Rectal smooth muscle tissue (tissue), 1 donor: ENCODE data around the gene ZFHX3.
"Not testable (repeated sequence)": the region's sequence is repeated elsewhere in the genome, so short reads cannot be mapped to it uniquely, and the experiment has no call there.

Experiments used
- H3K27ac ChIP-seq: one replicate; pipeline ENCODE4 v1.7.0; 2013; ENCODE audit warnings: low read depth, low read length, inconsistent platforms
- H3K27me3 ChIP-seq: one replicate; pipeline ENCODE4 v1.7.0; 2013; ENCODE audit warnings: low read length; ENCODE audit not compliant: control insufficient read depth, insufficient read depth
- H3K36me3 ChIP-seq: one replicate; pipeline ENCODE4 v1.7.0; 2013; ENCODE audit warnings: low read length; ENCODE audit not compliant: control insufficient read depth, insufficient read depth
- H3K4me1 ChIP-seq: one replicate; pipeline ENCODE4 v1.7.0; 2013; ENCODE audit warnings: low read length; ENCODE audit not compliant: control insufficient read depth, insufficient read depth
- H3K4me3 ChIP-seq: one replicate; pipeline ENCODE4 v1.7.0; 2013; ENCODE audit warnings: low read length
- H3K9ac ChIP-seq: one replicate; pipeline ENCODE4 v1.7.0; 2013; ENCODE audit warnings: low read length

The ZFHX3 gene

DNA sequence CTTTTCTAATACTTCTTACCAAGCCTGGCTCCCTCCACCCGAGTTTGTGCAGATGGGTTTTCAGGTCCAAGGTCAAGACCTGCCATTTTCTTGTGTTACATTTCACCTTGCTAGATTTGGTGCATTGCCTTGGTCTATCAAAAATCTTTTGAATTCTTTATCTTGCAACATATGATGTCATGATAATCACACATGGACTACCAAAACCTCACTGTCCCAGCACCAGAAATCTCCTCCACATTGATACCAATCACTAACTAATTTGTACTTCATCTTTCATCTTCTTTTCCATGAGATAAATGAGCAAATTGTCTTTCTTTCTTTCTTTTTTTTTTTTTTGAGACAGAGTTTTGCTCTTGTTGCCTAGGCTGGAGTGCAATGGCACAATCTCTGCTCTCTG lies 33.0 kb upstream of the ZFHX3 start:
- Histone ChIP-seq H3K9ac (no peak overlapping the region), H3K4me1 (no peaks in the 10 kb centered on the region), H3K27ac (no peak overlapping the region), H3K27me3 (no peaks in the 10 kb centered on the region), H3K36me3 (no peaks in the 10 kb centered on the region), H3K4me3 (no peak overlapping the region)

DNA sequence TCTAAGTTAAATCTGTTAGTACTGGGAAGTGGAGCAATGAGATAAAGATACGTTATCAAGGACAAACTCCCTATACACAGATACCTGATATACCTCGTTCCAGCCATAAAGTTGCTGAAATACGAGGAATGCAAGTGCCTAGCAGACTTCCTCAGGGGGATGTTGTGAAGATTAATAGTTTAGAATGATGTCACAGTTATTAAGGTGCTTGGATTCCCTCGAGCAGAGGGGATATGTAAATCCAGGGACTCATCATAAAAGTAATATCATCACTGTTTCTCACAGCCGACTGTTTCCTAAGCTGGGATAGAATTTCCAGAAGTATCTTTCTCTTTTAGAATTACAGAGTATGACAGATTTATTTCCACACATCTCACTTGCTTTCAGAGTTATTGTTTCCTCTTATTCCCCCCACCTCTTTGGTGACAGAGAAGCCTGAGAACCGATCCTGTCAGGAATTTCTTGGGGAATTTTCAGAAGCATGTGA lies 28.4 kb upstream of the ZFHX3 start:
- Histone ChIP-seq H3K4me3 (no peak overlapping the region), H3K27me3 (no peaks in the 10 kb centered on the region), H3K36me3 (no peaks in the 10 kb centered on the region), H3K9ac (no peak overlapping the region), H3K4me1 (no peaks in the 10 kb centered on the region), H3K27ac (no peak overlapping the region)

DNA sequence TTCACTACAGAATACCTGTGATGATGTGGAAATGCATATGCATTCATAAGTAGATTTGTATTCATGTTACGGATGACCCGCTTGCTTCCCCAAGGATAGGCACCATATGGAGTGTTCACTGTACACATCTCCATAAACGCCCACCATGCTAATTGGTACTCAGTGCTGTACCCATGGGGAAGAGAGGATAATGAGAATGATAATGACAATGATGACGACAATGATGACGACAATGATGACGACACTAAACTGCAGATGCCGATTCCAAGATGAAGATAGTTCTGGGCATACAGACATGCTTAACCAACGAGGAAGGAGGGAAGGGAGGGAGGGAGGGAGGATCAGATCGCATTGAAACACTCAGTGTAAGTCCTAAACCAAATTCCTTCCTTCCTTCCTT lies 26.5 kb upstream of the ZFHX3 start:
- Histone ChIP-seq H3K27ac (no peak overlapping the region), H3K4me3 (no peak overlapping the region), H3K9ac (no peak overlapping the region), H3K36me3 (no peaks in the 10 kb centered on the region), H3K4me1 (peaks cover 7% of the 10 kb centered on the region), H3K27me3 (no peaks in the 10 kb centered on the region)

DNA sequence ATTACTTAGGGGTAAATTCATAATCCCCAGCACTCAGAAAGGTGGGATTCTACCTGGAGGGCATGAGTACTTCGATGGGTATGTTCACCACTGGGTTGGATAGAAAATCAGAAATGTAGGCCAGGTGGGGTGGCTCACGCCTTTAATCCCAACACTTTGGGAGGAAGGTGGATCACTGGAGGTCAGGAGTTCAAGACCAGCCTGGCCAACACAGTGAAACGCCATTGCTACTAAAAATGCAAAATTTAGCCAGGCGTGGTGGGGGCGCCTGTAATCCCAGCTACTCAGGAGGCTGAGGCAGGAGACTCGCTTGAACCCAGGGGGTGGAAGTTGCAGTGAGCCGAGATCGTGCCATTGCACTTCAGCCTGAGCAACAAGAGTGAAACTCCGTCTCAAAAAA lies 24.1 kb upstream of the ZFHX3 start:
- peaks cover 26% of the 10 kb centered on the region for H3K4me1 ChIP-seq
- not testable (repeated sequence) for H3K27ac ChIP-seq, H3K27me3 ChIP-seq, H3K36me3 ChIP-seq, H3K4me3 ChIP-seq, H3K9ac ChIP-seq

DNA sequence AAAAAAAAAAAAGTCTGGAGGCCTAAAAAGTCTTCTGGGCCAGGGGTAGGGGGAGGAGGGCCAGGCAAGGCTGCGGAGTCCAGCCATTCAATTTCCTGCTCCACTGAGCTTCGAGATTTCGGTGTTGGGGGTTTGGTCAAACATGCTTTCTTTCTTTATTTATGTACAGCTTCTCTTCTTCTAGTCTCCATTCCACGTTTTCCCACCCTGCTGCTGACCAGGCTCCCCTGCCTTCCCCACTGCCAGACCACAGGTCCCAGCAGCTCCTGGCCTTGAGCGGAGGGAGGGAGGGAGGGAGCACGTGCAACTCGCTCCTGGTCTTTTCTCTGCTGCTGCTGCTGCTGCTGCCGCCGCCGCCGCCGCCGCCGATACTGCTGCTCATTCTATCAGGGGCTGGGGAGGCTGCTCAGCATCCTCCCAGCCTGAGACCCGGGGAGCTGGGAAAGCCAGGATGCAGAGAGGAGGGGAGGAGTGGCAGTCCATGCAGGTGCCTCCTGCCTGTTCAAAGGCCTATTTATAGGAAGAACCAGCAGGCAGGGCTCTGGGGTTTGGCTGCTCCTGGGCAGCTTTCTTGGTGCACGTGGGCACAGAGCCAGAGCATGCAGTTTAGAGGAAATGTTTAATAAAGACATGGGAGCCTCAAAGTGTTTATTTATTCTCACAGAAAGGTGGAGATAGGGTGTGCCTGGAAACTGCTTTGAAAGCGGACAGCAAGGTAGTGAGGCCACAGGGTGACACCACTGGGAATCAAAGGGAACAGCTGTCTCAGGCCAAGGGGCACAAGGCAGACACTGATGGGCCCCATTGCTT lies 23.4 kb upstream of the ZFHX3 start:
- no peaks in the 10 kb centered on the region for H3K36me3 ChIP-seq
- H3K4me3 ChIP-seq = no peak overlapping the region
- peak overlapping the region; percentile 66 for H3K27ac ChIP-seq
- no peaks in the 10 kb centered on the region for H3K27me3 ChIP-seq
- H3K9ac ChIP-seq = no peak overlapping the region
- peaks cover 28% of the 10 kb centered on the region for H3K4me1 ChIP-seq

DNA sequence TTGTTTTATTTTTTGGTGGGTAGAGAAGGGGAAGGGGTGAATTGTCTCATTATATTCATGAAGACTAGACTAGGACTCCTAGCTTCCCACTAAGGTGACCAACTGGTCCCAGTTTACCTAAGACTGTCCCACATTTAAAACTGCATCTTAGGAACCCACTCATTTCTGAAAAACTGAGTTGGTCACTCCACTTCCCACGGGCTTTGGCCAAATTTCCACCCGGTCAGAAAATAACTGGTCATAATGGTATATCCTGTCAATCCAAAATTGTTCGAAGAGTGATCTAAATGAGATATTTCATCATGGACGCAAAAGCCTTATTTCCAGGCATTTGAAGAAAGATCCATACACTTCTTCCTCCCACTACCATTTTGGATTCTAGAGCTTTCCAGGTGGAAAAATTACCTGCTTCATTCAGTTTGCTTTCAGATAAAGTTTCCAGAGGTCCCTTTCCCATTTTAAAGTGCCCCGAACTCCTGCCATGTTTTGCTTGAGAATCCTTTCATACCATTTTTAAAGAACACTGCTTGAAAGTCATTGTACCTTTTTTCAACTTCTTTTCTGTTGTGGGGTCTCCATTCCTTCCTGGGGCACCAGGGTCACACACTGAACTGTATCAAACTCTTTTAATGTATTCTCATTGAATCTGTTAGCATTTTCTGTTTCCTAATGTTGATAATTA lies 21.8 kb upstream of the ZFHX3 start:
- H3K27ac ChIP-seq = peak overlapping the region; percentile 90
- no peaks in the 10 kb centered on the region for H3K36me3 ChIP-seq
- peaks cover 6% of the 10 kb centered on the region for H3K27me3 ChIP-seq
- peaks cover 28% of the 10 kb centered on the region for H3K4me1 ChIP-seq
- H3K9ac ChIP-seq = no peak overlapping the region
- H3K4me3 ChIP-seq = no peak overlapping the region

DNA sequence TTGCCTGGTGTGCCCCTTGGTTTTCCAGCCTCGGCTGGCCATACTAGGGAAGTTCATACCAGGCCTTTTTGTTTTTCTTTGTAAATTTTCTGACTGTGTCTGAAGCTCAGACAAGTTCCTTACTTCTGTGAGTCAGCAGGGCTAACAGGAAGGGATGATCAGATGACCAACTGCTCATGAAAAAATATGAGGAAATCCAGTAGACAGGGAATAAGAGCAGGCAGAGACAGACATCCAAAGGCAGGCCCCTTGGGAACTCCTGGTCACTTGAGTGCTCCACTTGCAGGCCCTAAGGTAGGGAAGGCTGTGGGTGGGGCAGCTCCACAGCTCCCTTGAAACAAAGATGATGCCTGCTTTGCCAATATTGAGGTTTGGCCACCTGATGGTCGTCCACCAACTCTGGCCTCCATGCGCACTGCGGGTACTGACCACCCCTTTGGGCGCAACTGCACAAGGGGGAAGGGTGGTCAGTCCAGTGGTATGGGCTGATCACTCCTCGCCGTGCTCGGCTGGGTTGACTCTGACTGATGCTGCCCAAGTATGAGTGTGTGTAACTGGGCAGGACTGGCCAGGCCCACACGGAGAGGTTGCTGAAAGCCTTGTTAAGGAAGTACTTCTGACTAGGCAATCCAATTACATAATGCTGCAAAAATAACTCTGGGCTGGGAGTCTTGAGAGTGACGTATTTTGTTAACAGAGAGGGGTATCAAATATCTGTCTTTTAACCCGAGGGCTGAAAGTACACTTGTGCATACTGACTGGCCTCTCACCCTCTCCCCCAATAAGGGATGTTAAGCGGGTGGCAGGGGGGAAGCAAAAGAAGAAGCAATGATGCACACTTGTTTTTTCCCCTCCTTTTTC lies 20.8 kb upstream of the ZFHX3 start:
- H3K27me3 ChIP-seq = peaks cover 6% of the 10 kb centered on the region
- no peak overlapping the region for H3K9ac ChIP-seq
- H3K27ac ChIP-seq = peak overlapping the region; percentile 90
- peaks cover 28% of the 10 kb centered on the region for H3K4me1 ChIP-seq
- H3K36me3 ChIP-seq = no peaks in the 10 kb centered on the region
- no peak overlapping the region for H3K4me3 ChIP-seq

DNA sequence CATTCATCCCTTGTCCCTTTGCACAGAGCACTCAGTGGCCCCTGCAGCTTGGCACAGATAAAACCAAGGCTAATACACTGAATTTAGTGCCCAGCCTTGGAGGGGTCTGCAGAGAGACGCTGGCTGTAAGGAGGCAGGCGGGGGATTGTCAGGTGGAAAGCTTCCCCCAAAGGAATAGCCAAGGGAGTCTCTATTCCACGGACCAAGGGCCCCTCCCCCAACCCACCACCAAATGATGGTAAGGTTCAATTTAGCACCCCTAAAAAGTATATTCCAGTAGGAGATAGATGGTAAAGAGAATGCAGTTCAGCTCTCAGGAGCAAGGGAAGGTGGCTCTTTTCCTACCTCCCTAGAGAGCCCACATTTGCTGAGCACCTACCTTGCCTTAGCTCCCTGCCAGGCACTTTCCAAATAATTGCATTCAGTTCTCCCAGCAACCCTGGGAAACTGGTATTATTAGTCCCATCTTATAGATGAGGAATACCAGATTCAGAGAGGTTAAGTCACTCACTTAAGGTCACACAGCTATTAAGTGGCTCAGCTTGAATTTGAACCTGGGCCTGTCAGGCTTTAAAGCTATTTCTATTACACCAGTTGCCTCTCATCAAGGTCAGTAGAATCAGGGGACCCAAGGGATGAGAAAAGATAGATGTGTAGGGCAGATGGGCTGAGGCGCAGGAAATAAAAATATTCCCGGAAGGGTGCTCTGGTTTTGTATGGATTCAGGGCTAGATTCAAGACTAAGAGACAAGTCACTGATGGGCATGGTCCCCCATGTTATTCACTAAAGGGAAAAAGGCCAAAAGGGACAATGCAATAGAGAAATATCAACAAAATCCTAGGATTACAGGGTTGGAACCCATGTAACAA lies 20.0 kb upstream of the ZFHX3 start:
- Histone ChIP-seq H3K27me3 (peaks cover 6% of the 10 kb centered on the region), H3K4me3 (no peak overlapping the region), H3K27ac (peak overlapping the region; percentile 90), H3K36me3 (no peaks in the 10 kb centered on the region), H3K4me1 (peaks cover 28% of the 10 kb centered on the region), H3K9ac (no peak overlapping the region)

DNA sequence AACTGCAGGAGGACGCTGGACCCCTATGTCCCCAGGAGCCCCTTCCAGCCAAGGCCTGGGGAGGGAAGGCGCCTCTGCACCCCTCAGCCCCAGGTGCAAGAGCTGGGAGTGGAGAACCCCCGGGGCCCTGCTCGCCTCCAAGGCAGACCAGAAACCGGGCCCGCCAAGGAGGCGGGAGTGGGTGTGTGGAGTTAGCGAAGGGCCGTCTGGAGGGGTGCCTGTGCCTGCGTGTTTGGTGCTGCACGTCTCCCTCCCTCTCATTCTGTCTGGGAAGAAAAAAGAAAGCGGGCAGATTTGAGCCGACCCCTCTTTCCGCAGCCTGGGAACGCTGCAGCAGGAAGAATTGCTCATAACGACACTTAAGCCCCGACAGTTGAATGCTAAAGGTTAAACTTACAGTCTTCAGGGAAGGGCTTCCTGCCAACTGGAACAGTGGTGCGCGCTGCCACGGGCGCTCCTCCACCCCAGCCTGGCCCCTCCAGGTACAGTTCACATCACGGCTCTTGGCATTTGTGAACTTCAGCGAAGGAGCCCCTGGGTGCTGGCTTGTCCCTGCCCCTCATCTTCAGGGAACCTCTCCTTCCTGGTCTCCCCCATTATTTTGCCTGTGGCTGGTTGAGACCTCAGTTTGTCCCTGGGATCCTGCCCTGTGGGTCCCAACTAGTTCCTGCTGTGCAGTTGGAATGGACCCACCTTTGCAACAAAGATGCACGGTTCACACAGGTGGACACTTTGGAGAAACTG lies 19.2 kb upstream of the ZFHX3 start:
- peaks cover 6% of the 10 kb centered on the region for H3K27me3 ChIP-seq
- H3K4me1 ChIP-seq = peaks cover 28% of the 10 kb centered on the region
- H3K9ac ChIP-seq = no peak overlapping the region
- peak overlapping the region; percentile 45 for H3K4me3 ChIP-seq
- peak overlapping the region; percentile 90 for H3K27ac ChIP-seq
- H3K36me3 ChIP-seq = no peaks in the 10 kb centered on the region

DNA sequence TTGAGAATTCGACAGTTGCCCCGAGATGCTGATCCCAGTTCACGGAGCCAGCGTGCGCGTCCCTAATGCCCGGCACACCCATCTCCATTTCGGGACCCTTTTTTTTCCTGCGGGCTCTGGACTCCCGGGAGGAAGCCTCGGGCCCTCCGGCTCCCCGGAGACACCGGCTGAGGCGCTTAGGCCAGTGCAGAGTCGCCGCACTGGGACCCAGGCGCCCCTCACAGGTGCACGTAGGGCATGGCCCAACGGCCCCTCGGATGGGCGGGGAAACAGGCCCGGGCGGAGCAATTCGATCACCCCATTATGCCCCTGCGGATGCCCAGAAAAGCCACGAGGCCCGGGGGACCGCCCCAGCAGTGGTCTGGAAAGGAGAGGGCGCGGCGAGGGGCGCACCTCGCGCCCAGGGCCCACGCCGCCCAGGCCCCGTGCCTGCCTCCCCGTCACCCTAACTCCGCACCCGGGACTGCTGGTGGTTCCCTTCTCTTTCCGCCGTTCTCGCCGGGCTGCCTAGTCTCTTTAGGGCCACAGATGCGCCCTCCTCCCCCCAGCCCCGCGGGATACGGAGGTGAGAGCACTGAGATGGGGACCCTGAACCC lies 18.5 kb upstream of the ZFHX3 start:
- Histone ChIP-seq H3K4me3 (peak overlapping the region; percentile 45), H3K27me3 (peaks cover 6% of the 10 kb centered on the region), H3K9ac (no peak overlapping the region), H3K4me1 (peaks cover 28% of the 10 kb centered on the region), H3K36me3 (no peaks in the 10 kb centered on the region), H3K27ac (peak overlapping the region; percentile 90)
